Neuronal stem cell (in vitro differentiated cells): ENCODE measurements around the gene ATXN10.

Source experiments
- DNase-seq: peaks from one replicate; pipeline ENCODE4 v3.0.0-alpha.2; 2013; ENCODE audit warnings: low spot score
- H2AFZ ChIP-seq: one replicate; pipeline ENCODE4 v1.6.1; 2013; ENCODE audit warnings: mild to moderate bottlenecking, low read length, inconsistent platforms
- H2AK5ac ChIP-seq: 2 replicates; pipeline ENCODE4 v1.6.1; 2013; ENCODE audit warnings: low read depth, mild to moderate bottlenecking, inconsistent platforms, low read length, moderate library complexity, mixed read lengths
- H2BK120ac ChIP-seq: 2 replicates; pipeline ENCODE4 v1.6.1; 2013; ENCODE audit warnings: low read depth, mild to moderate bottlenecking, inconsistent platforms, low read length, moderate library complexity, mixed read lengths
- H2BK12ac ChIP-seq: one replicate; pipeline ENCODE4 v1.6.1; 2013; ENCODE audit warnings: low read length, inconsistent platforms
- H2BK15ac ChIP-seq: 2 replicates; pipeline ENCODE4 v1.6.1; 2013; ENCODE audit warnings: mild to moderate bottlenecking, low read length, inconsistent platforms, mixed read lengths
- H2BK5ac ChIP-seq: one replicate; pipeline ENCODE4 v1.6.1; 2013; ENCODE audit warnings: inconsistent platforms, mild to moderate bottlenecking, low read length, moderate library complexity
- H3K14ac ChIP-seq: one replicate; pipeline ENCODE4 v1.6.1; 2013; ENCODE audit warnings: low read length, inconsistent platforms
- H3K18ac ChIP-seq: 2 replicates; pipeline ENCODE4 v1.6.1; 2013; ENCODE audit warnings: low read length, inconsistent platforms
- H3K23ac ChIP-seq: 2 replicates; pipeline ENCODE4 v1.6.1; 2013; ENCODE audit warnings: low read depth, mild to moderate bottlenecking, mixed read lengths, low read length, inconsistent platforms; ENCODE audit not compliant: poor library complexity
- H3K27ac ChIP-seq: replicated peaks from 3 replicates; pipeline ENCODE4 v1.5.1; 2013; ENCODE audit warnings: low read length, inconsistent platforms
- H3K27me3 ChIP-seq, 3 experiments: 2 replicates each; pipeline ENCODE4 v1.6.1; 2013; ENCODE audit warnings: low read length in 3 of 3, mild to moderate bottlenecking in 2 of 3, inconsistent platforms in 1 of 3, low read depth in 1 of 3, mixed read lengths in 1 of 3, moderate library complexity in 1 of 3; ENCODE audit not compliant: control insufficient read depth in 3 of 3, insufficient read depth in 3 of 3
- H3K36me3 ChIP-seq, 2 donors: replicated peaks in 1 of 2; 2 replicates each; pipeline ENCODE4 v1.6.1; 2013; ENCODE audit warnings: low read length in 2 of 2; ENCODE audit not compliant: control insufficient read depth in 2 of 2, insufficient read depth in 2 of 2
- H3K4ac ChIP-seq: 2 replicates; pipeline ENCODE4 v1.6.1; 2013; ENCODE audit warnings: inconsistent platforms, mild to moderate bottlenecking, low read length, moderate library complexity
- H3K4me1 ChIP-seq, 2 donors: 1 replicate in 1 of 2; 2 replicates in 1 of 2; pipeline ENCODE4 v1.6.1; 2013; ENCODE audit warnings: low read length in 2 of 2, low read depth in 1 of 2; ENCODE audit not compliant: control insufficient read depth in 2 of 2, insufficient read depth in 1 of 2
- H3K4me2 ChIP-seq: one replicate; pipeline ENCODE4 v1.6.1; 2013; ENCODE audit warnings: mild to moderate bottlenecking, low read length, inconsistent platforms; ENCODE audit not compliant: insufficient read depth, poor library complexity, severe bottlenecking
- H3K4me3 ChIP-seq, 2 donors: 2 replicates each; pipeline ENCODE4 v1.5.1; 2013; ENCODE audit warnings: low read length in 2 of 2, mild to moderate bottlenecking in 2 of 2, inconsistent platforms in 1 of 2, moderate library complexity in 1 of 2
- H3K79me1 ChIP-seq: one replicate; pipeline ENCODE4 v1.6.1; 2013; ENCODE audit warnings: low read depth, mild to moderate bottlenecking, inconsistent platforms, low read length, moderate library complexity
- H3K9ac ChIP-seq: one replicate; pipeline ENCODE4 v1.6.1; 2013; ENCODE audit warnings: mild to moderate bottlenecking, low read depth, low read length, inconsistent platforms; ENCODE audit not compliant: poor library complexity
- H3K9me3 ChIP-seq, 2 donors: replicated peaks in 1 of 2; 2 replicates each; pipeline versions ENCODE3 to v1.6.1; 2013; ENCODE audit warnings: low read length in 2 of 2, mild to moderate bottlenecking in 2 of 2, inconsistent platforms in 1 of 2, low read depth in 1 of 2, mixed read lengths in 1 of 2, moderate library complexity in 1 of 2; ENCODE audit not compliant: control insufficient read depth in 2 of 2, insufficient read depth in 1 of 2
- H4K8ac ChIP-seq: one replicate; pipeline ENCODE4 v1.6.1; 2013; ENCODE audit warnings: low read depth, mild to moderate bottlenecking, inconsistent platforms, low read length, moderate library complexity
- H4K91ac ChIP-seq: one replicate; pipeline ENCODE4 v1.6.1; 2013; ENCODE audit warnings: low read length, low read depth, mild to moderate bottlenecking, inconsistent platforms; ENCODE audit not compliant: poor library complexity
- WGBS, 2 donors: extraction: QIAGEN DNeasy Blood & Tissue Kit; methylation state at CpG; one replicate each; pipeline ENCODE4 v1.1.7; 2013; ENCODE audit warnings: missing lambda C conversion rate in 2 of 2, mixed read lengths in 1 of 2; ENCODE audit not compliant: insufficient read length in 2 of 2, insufficient replicate concordance in 1 of 2; ENCODE audit errors: extremely low coverage in 2 of 2; 5-methylcytosine and 5-hydroxymethylcytosine counted together

The ATXN10 gene

GRCh38 chr22:45735273-45735672, 63.6 kb downstream of the ATXN10 start:
- H3K27me3 ChIP-seq: no peaks in the 10 kb centered on the region

DNA sequence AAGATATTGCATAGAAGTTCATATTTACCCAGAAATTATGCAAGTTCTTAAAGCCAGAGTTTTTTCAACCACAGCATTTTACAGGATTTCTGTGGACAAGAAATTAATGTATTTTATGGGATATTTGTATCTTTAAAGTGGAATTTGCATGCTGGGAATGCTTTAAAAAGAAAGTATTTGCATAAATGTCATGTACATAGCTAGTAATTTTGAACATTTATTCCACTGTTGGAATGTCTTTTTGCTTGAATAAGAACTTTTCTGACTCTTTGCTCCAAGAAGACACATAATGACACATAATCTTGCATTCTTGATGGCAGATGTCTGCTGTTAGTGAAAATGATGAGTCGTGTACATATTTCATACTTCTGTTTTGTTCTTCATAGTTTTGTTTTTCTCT, 66.6 kb downstream of the ATXN10 start:
- no peak overlapping the region for H3K9ac ChIP-seq
- no peak overlapping the region for H3K4me2 ChIP-seq
- no peak overlapping the region for H3K14ac ChIP-seq
- H3K18ac ChIP-seq: no peak overlapping the region
- no peak overlapping the region for H2BK120ac ChIP-seq
- H2BK5ac ChIP-seq: no peak overlapping the region
- no peak overlapping the region for H3K4ac ChIP-seq
- H3K23ac ChIP-seq: no peak overlapping the region
- no peak overlapping the region for H3K4me3 ChIP-seq
- H3K36me3 ChIP-seq: peaks cover 19 to 99% of the 10 kb centered on the region in 2 donors
- no peak overlapping the region for H3K27ac ChIP-seq
- no peak overlapping the region for H2AFZ ChIP-seq
- no CpG with 5 or more reads among the region's 1 CpG for WGBS, 2 donors
- H2BK12ac ChIP-seq: no peak overlapping the region
- H3K4me1 ChIP-seq: peaks cover 1 to 2% of the 10 kb centered on the region in 2 donors
- no peak for DNase-seq
- no peaks in the 10 kb centered on the region for H3K79me1 ChIP-seq
- H4K91ac ChIP-seq: no peak overlapping the region
- H3K9me3 ChIP-seq: peaks cover 0 to 23% of the 10 kb centered on the region in 2 donors
- no peak overlapping the region for H2AK5ac ChIP-seq
- H2BK15ac ChIP-seq: no peak overlapping the region
- no peaks in the 10 kb centered on the region for H3K27me3 ChIP-seq
- H4K8ac ChIP-seq: no peak overlapping the region

More at GRCh38 chr22:45735273-45735672, 63.6 kb downstream of the ATXN10 start:
- Histone ChIP-seq H3K79me1 (peaks cover 2% of the 10 kb centered on the region), H2BK120ac (no peak overlapping the region), H3K9me3 (peaks cover 0 to 15% of the 10 kb centered on the region in 2 donors), H3K36me3 (peaks cover 8 to 95% of the 10 kb centered on the region in 2 donors), H3K4me3 (no peak overlapping the region), H2BK12ac (no peak overlapping the region), H3K14ac (no peak overlapping the region), H4K91ac (no peak overlapping the region), H3K4me1 (peaks cover 0 to 3% of the 10 kb centered on the region in 2 donors), H3K18ac (no peak overlapping the region), H3K9ac (no peak overlapping the region), H2BK5ac (no peak overlapping the region), H4K8ac (no peak overlapping the region), H3K27ac (no peak overlapping the region), H3K4ac (no peak overlapping the region), H3K4me2 (no peak overlapping the region), H2AK5ac (no peak overlapping the region), H3K23ac (no peak overlapping the region), H2BK15ac (no peak overlapping the region), H2AFZ (no peak overlapping the region)
- no CpG with 5 or more reads among the region's 3 CpGs for WGBS, 2 donors
- no peak for DNase-seq

- Histone ChIP-seq H4K8ac (no peak overlapping the region), H2BK15ac (no peak overlapping the region), H4K91ac (no peak overlapping the region), H3K27me3 (no peaks in the 10 kb centered on the region), H3K4me1 (peaks cover 1 to 2% of the 10 kb centered on the region in 2 donors), H3K36me3 (peaks cover 22 to 100% of the 10 kb centered on the region in 2 donors), H2BK12ac (no peak overlapping the region), H3K9me3 (peaks cover 0 to 23% of the 10 kb centered on the region in 2 donors), H3K9ac (no peak overlapping the region), H3K4me3 (no peak overlapping the region), H2AFZ (no peak overlapping the region), H3K18ac (no peak overlapping the region), H3K14ac (no peak overlapping the region), H2BK5ac (no peak overlapping the region), H3K79me1 (no peaks in the 10 kb centered on the region), H3K23ac (no peak overlapping the region), H3K27ac (no peak overlapping the region), H3K4ac (no peak overlapping the region), H2BK120ac (no peak overlapping the region), H2AK5ac (no peak overlapping the region), H3K4me2 (no peak overlapping the region)
- no CpG with 5 or more reads among the region's 3 CpGs for WGBS, 2 donors
- no peak for DNase-seq
These were observed 68.6 kb downstream of the ATXN10 start for GRCh38 chr22:45740236-45740635.

DNA sequence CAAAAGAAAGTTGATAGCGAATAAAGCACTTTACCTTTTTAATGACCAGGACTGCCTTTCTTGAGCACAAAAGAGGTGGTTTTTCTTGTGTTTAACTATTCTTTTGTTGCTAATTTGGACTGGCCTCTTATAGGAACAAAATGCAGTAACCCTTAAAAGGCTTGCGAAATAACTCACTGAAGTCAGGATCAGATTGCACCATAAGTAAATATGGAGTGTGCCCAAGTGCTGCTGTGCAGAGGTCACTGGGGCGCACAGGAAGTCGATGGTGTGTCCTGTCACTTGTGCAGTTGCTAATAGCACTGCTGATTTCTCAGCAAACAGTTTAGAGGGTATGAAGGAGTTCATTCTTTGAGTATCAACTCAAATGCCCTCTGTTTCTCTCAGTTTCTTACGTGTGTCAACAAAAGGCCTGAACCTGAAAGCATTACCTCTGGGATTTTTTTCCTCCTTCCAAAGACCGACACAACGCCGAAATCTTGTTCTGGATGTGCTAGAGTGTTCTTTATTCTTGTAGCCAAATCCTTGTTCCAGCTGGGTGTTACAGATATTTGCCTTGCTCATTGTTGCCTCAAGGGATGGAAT, 71.3 kb downstream of the ATXN10 start:
- Histone ChIP-seq H2BK5ac (no peak overlapping the region), H3K27ac (no peak overlapping the region), H3K18ac (no peak overlapping the region), H2BK12ac (no peak overlapping the region), H4K91ac (no peak overlapping the region), H2AK5ac (no peak overlapping the region), H3K23ac (no peak overlapping the region), H3K9me3 (peaks cover 0 to 19% of the 10 kb centered on the region in 2 donors), H3K4me2 (no peak overlapping the region), H3K36me3 (peaks cover 20 to 94% of the 10 kb centered on the region in 2 donors), H3K79me1 (no peaks in the 10 kb centered on the region), H2AFZ (no peak overlapping the region), H3K14ac (no peak overlapping the region), H3K4me3 (no peak overlapping the region), H4K8ac (no peak overlapping the region), H3K9ac (no peak overlapping the region), H2BK120ac (no peak overlapping the region), H3K4ac (no peak overlapping the region), H2BK15ac (no peak overlapping the region), H3K27me3 (no peaks in the 10 kb centered on the region), H3K4me1 (peaks cover 1 to 2% of the 10 kb centered on the region in 2 donors)
- no peak for DNase-seq
- WGBS, 2 donors: no CpG with 5 or more reads among the region's 8 CpGs
